GM18873 (cell line): ENCODE results near the gene RMRP.

Experiments
- ATAC-seq: cut with Tn5 transposase; IDR thresholded peaks from one replicate; pipeline ENCODE4 v1.9.1; 2021; ENCODE audit warnings: mild to moderate bottlenecking, moderate library complexity, moderate number of reproducible peaks; ENCODE audit not compliant: unreplicated experiment, low FRiP score

Gene RMRP

DNA sequence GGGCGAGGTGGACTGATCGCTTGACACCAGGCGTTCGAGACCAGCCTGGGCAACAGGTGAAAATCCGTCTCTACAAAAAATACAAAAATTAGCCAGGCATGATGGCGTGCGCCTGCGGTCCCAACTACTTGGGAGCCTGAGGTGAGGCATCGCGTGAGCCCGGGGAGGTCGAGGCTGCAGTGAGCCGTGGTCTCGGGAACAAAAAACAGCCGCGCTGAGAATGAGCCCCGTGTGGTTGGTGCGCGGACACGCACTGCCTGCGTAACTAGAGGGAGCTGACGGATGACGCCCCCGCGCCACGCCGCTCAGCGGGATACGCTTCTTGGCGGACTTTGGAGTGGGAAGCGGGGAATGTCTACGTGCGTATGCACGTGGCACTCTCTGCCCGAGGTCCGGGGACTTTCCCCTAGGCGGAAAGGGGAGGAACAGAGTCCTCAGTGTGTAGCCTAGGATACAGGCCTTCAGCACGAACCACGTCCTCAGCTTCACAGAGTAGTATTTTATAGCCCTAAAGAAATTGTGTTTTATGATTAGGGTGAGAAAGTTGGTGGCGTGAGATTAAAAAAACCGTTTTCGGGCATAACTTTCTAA is at the start of gene RMRP:
Gene RMRP, minus strand, starts transcription at position 474 of the 591 bp plus-strand sequence.
- ATAC-seq = peak; percentile 78

DNA sequence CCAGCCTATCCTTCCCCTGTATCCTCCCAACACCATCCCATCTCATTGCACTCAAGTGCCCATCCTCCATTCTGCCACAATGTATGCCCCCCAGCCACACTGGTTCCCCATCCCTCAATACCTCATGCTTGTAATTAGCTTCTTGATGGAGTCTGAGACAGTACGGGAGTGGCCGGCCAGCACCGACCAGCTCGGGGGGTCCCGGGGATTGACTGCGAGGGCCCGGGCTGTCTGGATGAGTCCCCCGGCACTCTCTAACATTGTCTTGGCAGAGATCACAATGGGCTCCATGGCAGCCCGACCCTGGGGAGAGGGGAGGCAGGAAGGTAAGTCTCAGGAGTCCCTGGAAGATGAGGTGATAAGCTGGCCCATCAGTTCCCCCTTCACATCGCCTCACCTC is 49.1 kb upstream of the RMRP start:
- no peak for ATAC-seq

DNA sequence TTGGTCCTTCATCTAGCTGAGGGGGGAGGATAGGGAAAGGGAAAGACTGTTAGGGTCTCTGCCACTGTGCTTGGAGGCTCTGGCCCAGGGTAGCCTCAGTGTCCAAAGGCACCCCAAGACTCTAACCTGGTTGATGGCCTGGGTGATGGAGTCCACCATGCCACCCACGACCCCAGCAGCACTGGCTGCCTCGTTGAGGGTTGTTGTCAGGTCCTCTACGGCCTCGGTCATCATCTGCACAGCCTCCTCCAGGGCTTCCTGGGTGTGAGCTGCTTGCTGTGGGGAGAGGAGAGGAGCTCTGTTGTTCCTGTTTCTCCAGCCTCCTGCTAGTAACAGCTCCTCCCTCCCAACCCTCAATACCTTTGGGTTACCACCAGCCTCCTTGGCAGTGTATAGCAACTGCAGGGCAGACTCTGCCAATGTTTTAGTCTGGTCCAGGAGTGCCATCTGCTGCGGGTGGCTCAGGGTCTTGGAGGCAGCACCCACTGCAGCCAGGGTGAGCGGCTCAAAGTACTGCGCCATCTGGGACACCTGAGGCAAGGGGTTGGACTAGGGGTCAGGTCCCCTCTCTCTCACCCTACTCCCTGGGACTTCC is 48.1 kb upstream of the RMRP start:
- ATAC-seq = no peak

DNA sequence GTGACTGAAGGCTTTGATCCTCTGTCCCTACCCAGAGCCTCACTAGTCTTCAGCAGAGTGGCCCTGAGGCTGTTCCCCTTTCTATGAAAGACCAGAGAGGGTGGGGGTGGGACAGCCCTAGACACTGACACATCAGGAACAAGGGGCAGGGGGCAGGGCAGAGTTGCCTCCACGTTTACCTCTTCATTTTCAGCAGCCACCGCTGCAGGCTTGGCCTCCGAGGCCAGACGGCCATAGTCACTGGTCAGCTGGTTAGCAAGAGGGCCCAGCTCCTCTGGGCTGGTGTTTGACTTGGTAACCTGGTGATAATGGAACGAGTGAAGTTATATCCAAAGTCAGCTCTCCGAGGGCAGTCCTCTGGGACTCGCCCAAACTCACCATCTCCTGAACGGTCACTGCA is 47.6 kb upstream of the RMRP start:
- ATAC-seq = no peak

DNA sequence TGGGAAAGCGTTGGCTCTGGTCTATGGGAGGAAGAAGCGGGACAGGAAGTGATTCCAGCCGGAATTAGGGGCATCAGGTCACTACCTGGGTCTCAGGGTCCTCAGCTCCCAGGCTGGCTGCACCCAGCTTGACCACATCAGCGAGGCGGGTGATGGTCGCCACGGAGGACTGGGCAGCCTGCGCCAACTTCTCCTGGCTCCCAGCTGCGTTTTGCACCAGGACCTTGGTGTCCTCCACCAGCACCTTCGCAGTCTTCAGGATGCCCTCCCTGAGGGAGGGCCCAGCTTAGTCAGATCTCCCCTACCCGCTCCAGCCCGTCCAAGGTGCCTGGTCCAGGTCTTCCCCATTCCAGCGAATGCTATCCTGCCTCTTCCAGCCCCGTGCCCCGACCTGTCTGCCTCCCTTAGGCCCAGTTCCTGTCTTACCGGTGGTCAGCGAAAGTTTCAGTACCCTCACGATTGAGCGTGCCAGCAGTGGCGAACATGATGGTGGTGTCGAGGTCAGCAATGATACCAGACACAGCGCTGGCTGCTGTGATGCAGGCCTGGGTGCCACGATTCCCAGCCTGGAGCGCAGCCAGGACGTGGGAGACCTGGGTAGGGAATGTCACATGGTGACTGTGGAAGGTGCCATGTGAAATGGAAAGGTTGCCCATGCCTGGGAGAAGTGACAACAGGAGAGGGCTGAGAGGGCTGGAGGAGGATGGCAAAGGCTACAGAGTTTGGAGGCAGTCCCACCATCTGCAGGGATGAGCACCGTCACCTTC is 46.3 kb upstream of the RMRP start:
- no peak for ATAC-seq

DNA sequence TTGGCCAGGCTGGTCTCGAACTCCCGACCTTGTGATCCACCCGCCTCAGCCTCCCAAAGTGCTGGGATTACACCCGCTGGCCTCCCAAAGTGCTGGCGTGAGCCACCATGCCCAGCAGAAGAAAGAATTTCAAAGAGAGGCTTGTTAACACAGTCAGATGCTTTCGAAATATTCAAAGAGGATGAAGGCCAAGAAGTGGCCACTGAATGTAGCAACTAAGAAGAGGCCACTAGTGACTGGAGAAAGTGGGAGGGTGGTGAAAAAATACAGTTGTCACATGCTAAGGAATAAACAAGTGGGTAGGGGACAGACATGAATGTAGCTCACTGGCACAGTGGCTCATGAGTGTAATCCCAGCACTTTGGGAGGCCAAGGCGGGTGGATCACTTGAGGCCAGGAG is 44.9 kb upstream of the RMRP start:
- no peak for ATAC-seq

DNA sequence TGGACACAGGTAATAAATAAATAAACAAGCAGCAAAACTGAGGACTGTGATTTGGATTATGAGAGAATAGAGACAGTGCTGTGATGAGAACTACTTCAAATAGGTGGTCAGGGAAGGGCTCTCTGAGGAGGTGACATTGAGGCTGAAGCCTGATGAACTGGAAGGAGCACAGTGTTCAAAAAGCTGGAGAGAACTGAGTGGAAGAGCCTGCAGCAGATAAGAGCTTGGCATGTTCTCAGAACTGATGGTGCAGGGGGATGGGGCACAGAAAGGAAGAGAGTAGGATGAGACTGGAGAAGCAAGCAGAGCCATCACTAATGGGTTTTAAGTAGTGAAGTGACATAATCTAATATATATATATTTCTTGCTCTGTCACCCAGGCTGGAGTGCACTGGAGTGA is 43.1 kb upstream of the RMRP start:
- no peak for ATAC-seq

DNA sequence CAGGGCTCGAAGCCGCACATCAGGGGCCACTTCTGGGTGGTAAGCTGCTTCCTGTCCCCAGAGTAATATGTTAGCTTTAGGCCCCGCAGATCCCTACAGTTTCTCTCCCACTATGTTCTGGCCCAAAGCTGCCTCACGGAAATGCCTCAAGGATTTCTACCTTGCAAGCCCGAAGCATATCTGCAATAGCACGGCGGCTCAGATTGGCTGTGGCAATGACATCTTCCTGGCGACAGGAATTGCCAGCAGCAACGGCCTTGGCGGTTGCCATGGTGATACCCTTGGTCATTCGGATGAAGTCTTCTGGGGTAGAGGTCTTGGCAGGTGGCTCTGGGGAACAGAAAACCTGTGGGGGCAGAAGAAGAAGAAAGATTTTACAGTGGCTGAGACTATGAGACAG is 42.2 kb upstream of the RMRP start:
- no peak for ATAC-seq

DNA sequence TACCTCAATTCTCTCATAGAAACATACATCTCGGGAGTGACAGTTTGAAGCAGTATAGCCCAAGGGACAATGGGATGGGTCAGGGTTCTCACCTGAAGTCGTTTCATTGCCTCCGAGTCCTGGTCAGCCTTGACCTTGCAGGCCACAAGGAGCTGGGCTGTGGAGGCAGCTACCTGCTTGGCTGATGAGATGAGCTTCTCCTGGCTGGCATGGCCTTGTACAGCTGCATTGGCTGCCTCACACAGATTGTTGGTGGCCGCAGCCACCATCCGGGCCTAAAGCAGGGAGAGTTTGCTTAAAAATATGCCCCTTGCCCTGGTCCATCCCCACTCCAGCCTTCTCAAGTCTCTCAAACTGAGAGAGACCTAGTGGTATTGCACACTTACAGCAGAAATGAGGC is 40.4 kb upstream of the RMRP start:
- no peak for ATAC-seq

DNA sequence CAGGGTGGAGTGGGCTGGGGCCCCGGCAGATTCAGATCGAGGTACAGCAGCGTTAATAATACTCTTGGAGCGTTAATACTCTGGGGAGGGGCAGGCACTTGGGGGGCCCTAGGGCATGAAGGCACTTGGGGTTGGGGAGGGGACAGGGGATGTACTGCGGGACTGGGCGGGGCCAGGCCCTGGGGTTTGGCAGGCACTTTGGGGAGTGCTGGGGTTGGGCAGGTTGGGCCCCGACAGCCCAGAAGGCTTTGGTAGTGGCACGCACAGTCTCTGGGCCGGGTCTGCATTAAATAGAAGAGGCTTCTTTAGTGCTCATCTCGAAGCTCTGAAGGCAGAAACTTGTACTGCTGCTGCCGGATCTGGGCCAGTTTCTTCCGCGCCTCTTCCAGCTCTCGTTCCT is 39.7 kb upstream of the RMRP start:
- ATAC-seq = no peak

DNA sequence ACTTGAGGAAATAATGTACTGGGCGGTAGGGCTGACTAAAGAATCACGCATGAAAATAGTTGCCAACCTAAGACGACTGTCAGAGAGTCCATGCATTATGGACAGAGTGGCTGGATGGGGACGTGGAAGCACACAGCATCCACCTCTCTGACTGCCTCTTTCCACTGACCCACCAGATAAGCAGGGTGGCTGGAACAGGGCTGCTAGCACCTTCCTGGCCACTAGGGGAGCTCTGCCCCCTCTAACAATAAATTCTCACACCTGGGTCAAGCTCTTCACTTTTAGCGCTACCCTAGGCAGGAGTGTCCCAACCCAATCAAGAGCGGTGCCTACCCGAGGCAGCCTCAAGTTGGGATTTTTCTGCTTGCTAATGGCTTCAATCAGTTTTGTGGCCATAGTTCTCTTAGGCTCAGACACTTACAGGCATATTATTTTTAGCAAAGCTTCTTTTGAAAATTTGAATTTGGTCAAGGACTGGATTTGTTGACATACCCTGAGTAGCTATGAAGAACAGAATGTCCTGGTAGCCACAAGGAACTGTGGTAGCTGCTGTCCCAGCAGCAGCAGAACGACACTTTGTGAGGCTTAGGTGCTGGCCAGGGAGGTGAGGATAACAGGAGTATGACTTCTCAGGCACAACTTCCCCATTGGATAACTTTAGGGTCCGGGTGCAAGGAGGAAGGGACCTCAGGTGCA is 38.8 kb upstream of the RMRP start:
- ATAC-seq = peak; percentile 52

DNA sequence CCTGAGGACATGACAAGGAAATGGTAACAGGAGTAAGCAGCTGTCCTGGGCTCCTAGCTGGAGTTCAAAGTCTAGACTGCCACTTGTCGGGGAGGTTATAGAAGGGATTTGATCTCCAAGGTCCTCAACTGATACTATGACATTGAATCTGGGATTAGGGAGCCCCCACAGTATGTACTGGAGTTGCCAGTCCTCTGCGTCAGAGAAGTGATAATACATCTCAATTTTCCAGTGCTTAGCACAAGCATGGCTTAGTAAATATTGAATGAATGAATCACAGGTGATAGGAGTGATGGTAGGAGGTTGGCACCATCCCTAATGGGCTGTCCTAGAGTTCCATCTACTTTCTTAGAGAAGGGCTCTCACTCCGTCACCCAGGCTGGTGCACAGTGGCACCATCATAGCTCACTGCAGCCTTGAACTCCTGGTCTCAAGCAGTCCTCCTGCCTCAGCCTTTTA is 38.2 kb upstream of the RMRP start:
- ATAC-seq = no peak

DNA sequence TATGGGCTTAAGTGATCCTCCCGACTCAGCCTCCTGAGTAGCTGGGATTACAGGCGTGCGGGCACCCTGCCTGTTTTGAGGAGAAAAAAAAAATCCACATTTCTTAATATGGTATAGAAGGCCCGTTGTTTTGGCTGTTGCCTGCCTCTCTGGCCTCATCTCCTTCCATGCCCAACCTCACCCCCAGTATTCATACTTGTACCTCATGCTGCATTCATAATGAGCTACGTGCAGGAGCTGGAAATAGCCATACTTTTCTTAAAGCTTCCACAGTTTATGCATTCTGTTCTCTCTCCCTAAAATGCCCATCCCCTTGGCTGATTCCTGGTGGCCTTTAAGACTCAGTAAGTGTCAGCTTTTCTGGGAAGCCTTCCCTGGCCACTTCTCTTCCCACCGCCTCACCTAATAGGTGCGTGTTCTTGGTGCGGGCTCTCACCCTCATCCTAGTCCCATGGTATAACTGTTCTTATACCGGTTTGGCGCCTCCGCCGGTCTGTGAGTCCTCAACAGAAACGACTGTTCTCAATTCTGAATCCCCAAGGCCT is 34.0 kb upstream of the RMRP start:
- ATAC-seq = no peak

DNA sequence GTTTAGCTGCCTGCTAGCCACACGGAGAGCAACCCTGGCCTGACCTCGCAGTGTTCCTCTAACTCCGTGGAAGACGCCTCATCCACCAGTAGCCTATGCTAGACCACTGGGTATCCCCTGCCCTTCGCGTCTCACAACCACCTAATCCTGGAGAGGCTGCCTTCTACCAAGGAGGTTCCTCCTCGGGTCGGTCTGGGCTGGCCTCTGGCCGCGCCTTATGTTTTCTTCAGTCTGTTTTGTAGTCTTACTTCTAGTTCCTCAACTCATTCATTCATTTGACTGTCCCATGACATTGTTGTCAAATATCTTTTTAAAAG is 33.5 kb upstream of the RMRP start:
- no peak for ATAC-seq

DNA sequence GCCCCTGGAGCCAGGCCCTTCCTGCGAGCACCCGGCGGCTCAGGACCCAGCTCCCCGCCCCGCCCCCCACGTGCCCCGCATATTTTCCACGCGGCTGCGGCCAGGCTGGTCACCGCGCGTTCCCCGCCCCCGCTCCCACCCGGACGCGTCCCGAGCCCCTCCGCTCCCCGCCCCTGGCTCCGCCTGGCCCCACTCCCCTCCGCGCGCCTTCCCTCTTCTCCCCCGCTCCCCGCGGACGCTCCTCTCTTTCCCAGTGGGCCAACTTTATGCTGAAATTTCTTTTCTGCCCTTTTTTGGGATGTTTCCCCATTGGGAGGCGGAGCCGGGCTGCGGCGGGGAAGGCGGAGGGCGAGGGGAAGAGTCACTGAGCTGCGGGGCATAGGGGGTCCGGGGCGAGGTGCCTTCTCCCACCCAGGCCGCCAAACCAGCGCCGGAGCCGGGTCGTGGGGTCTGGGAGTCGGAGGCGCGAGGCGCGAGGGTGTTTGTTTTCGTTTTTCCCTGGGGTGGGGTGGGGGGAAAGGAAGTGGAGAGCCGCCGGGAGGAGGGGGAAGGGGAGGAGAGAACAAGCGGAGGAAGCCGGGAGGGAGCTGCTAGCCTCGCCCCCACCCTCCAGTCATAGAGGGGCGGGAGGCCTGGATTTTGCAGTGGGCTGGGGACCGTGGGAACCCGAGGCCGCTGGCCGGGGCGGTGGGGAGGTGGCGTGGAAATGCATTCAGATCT is 33.0 kb upstream of the RMRP start:
- no peak for ATAC-seq

DNA sequence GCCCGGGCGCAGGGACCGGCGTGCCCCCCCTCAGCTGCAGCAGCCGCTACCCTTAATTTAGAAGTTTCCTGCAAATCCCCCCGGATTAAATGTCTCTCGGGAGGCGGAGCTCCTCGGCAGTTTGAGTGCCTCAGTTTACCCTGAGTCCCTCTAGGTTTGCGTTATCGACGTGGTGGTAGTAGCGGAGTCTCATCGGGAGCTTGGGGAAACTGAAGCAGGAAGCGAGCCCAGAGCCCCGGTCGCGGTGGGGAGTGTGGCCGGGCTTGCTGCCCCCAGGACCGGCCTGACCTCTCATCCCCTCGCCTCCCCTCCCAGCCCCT is 32.4 kb upstream of the RMRP start:
- no peak for ATAC-seq

DNA sequence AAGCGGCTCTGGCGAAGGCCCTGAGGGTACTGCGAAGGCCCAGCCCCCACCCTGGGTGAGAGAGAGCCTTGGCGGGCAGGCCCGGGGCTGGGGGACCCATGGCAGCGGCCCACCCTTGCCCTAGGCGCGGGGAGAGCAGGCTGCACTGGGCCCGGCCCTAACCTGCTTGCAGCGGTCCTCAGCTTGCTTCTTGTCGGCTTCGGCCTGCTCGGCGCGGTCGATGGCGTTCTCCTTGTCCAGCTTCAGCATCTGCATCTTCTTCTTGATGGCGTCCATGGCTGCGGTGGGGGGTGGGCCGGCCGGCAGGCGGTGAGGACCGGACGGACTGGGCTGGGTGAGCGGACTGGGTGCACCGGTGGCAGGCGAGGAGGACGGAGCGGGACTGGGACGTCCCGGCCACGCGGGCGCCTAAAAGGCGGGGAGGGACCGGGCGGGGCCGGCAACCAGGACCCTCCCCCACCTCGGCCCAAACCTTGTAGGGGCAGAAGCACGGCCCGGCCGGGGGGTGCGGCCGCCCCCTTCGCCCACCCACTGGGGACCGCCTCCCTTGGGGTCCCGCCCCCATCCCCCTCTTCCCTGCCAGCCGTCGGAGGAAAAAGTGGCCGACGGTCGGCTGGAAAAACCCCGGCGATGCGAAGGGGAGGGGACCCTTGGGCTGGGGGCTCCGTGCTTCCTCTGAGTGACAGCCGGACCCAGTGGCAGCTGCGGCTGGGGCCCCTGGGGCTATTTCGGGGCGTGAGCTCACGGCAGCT is 31.9 kb upstream of the RMRP start, which contains the start of gene TPM2:
Gene TPM2, minus strand, starts transcription at position 384 of the 752 bp plus-strand sequence. Its CDS starts 108 bp downstream, at position 276.
- no peak for ATAC-seq

DNA sequence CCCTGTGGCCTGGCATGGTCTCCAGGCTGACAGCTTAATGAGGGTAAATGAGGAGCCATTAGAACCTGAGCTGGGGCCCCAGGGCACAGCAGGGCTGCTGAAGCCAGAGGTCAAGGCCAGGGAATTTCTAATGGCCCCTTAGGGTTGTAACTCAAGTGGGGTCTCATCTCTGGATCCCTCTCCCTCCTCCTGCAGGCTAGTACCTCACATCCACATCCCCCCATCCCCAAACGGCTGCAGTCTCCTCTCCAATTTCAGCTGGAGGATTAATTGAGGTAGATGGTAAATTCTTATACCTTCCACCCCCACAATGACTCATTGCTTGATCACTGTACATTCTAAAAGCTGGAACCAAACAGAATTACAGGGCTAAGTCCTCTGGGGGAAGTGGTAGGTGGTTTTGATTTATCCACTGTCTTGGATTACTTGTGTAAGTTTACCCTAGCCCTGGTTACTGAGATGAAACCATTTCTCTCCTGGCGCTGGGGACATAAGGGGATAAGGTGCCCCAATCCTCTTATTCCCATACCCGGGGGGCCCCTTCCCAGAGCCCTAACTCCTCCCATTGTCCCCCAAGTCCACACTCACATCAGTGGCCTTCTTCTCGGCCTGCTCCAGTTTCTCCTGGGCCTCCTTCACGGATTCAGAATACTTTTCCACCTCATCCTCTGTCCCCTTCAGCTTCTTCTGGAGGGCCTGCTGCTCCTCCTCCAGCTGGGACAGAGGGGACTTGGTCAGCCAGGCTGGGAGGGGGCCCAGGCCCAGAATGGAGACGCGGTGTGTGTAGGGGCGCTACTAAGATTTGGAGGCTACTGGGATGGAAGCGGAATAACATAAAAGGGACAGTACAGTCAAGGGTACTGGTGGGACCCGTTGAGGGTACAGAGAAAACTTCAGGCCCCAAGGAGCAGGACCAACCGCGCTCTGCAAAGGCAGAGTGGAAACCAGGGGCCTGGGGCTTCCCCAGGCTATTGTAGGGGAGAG is 31.0 kb upstream of the RMRP start:
- no peak for ATAC-seq
